ENCODE measurements around the gene SERAC1.
A peak's percentile ranks its signal among the peaks of the same experiment; 100 is the strongest.

SERAC1 gene

GRCh38 chr6:158078320-158078719 lies 89.7 kb downstream of the SERAC1 start:
- DNase-seq (ENCODE audit: low spot score), result no peak

- DNase-seq (ENCODE audit: low spot score), result no peak
Measured at GRCh38 chr6:158077676-158078075, 90.4 kb downstream of the SERAC1 start.

- no peak for DNase-seq (ENCODE audit: low spot score)
Measured at GRCh38 chr6:158076548-158076947, 91.5 kb downstream of the SERAC1 start.

- DNase-seq (ENCODE audit: low spot score), result no peak
Measured at GRCh38 chr6:158073776-158074175, 94.3 kb downstream of the SERAC1 start.

- peak; percentile 83 for DNase-seq (ENCODE audit: low spot score)
Measured at GRCh38 chr6:158072083-158072721, 95.9 kb downstream of the SERAC1 start.

- no peak for DNase-seq (ENCODE audit: low spot score)
Measured at GRCh38 chr6:158071121-158072082, 96.7 kb downstream of the SERAC1 start.

GRCh38 chr6:158070513-158070912 lies 97.5 kb downstream of the SERAC1 start:
- no peak for DNase-seq (ENCODE audit: low spot score)

GRCh38 chr6:158069800-158070195 lies 98.3 kb downstream of the SERAC1 start:
- no peak for DNase-seq (ENCODE audit: low spot score)

- DNase-seq (ENCODE audit: low spot score), result no peak
Measured at GRCh38 chr6:158068893-158069799, 98.9 kb downstream of the SERAC1 start.

GRCh38 chr6:158068156-158068892 lies 99.7 kb downstream of the SERAC1 start:
- DNase-seq (ENCODE audit: low spot score), result no peak

- DNase-seq (ENCODE audit: low spot score), result no peak
Measured at GRCh38 chr6:158067436-158068015, 100.5 kb downstream of the SERAC1 start.

- DNase-seq (ENCODE audit: low spot score), result no peak
Measured at GRCh38 chr6:158066136-158066781, 101.8 kb downstream of the SERAC1 start.

GRCh38 chr6:158064725-158065251 lies 103.3 kb downstream of the SERAC1 start:
- no peak for DNase-seq (ENCODE audit: low spot score)

- DNase-seq (ENCODE audit: low spot score), result no peak
Measured at GRCh38 chr6:158063736-158064135, 104.3 kb downstream of the SERAC1 start.

GRCh38 chr6:158061709-158062461 lies 106.2 kb downstream of the SERAC1 start:
- no peak for DNase-seq (ENCODE audit: low spot score)

GRCh38 chr6:158061361-158061708 lies 106.7 kb downstream of the SERAC1 start:
- no peak for DNase-seq (ENCODE audit: low spot score)

GRCh38 chr6:158060455-158061360 lies 107.4 kb downstream of the SERAC1 start:
- no peak for DNase-seq (ENCODE audit: low spot score)

All from HuH-7.5 (cell line).